HCT116 (cell line): ENCODE results near the gene CAMK2A.

Experiments
- CTCF ChIP-seq, 3 experiments: fragments of 200-600 bp in 1 of 3; sonication (generic) in 1 of 3; IDR thresholded peaks in 2 of 3; conservative IDR thresholded peaks in 1 of 3; 2 replicates each; pipeline ENCODE4 v1.5.1; 2012 to 2017; ENCODE audit warnings: low read depth in 2 of 3, low read length in 2 of 3, antibody characterized with exemption in 1 of 3, borderline replicate concordance in 1 of 3, control low read depth in 1 of 3, mild to moderate bottlenecking in 1 of 3, mixed read lengths in 1 of 3, mixed run types in 1 of 3, moderate library complexity in 1 of 3; ENCODE audit not compliant: insufficient read depth in 1 of 3
- EZH2 ChIP-seq: fragments of 200-600 bp; sonication (generic); IDR thresholded peaks from 2 replicates; pipeline ENCODE4 v1.6.1; 2017; ENCODE audit warnings: antibody characterized with exemption, mixed run types
- EZH2phosphoT487 ChIP-seq: fragments of 200-600 bp; IDR thresholded peaks from 2 replicates; pipeline ENCODE4 v1.6.1; 2018; ENCODE audit warnings: antibody characterized with exemption, borderline replicate concordance
- POLR2A ChIP-seq: IDR thresholded peaks from 2 replicates; pipeline ENCODE4 v1.7.0; 2011; ENCODE audit warnings: borderline replicate concordance; ENCODE audit not compliant: insufficient read depth, insufficient read length; ENCODE audit errors: extremely low read depth
- REST ChIP-seq: IDR thresholded peaks from 2 replicates; pipeline ENCODE4 v1.6.1; 2012; ENCODE audit warnings: low read depth
- SIN3A ChIP-seq: IDR thresholded peaks from 2 replicates; pipeline ENCODE4 v1.6.1; 2012; ENCODE audit warnings: low read depth
- ZNF274 ChIP-seq: fragments of 200-500 bp; sonication (Bioruptor generic); IDR thresholded peaks from 2 replicates; pipeline ENCODE4 v1.6.1; 2014; ENCODE audit warnings: mild to moderate bottlenecking, low read depth, low read length, inconsistent platforms

GRCh38 chr5:150305557-150305956 lies 16.0 kb upstream of the CAMK2A start:
- TF ChIP-seq CTCF (IDR thresholded peaks at IDR 0.05 in 2 of 3, conservative IDR thresholded peaks at IDR 0.05 in 1 of 3; ENCODE audit: borderline replicate concordance in 1 of 3, insufficient read depth in 1 of 3, low read depth in 2 of 3, low read length in 2 of 3) (no peak), EZH2phosphoT487 (no peak), SIN3A (no peak), ZNF274 (no peak), REST (no peak), POLR2A (no peak), EZH2 (no peak)
